Astrocyte (in vitro differentiated cells and primary cell): ENCODE data around the gene ABTB2. TPM values are rescaled to one million over a fixed set of nuclear protein-coding genes. Genes with fewer than 3 reads are reported as not detected.
A peak's percentile ranks its signal among the peaks of the same experiment; 100 is the strongest.

ENCODE experiments used
- DNase-seq: peaks from one replicate; pipeline ENCODE4 v3.0.0-alpha.2; 2010; ENCODE audit warnings: low read depth
- FAIRE-seq: peaks from 2 replicates; lab custom pipeline; 2011; peaks lifted over from hg19 to GRCh38; lab: Jason Lieb, UNC
- H2AFZ ChIP-seq: 2 replicates; pipeline ENCODE4 v1.6.0; 2012; ENCODE audit warnings: low read depth, low read length, inconsistent platforms
- H3K27ac ChIP-seq: 2 replicates; pipeline ENCODE4 v1.5.1; 2011; ENCODE audit warnings: low read depth, low read length, inconsistent platforms
- H3K27me3 ChIP-seq: 2 replicates; pipeline ENCODE4 v1.6.0; 2011; ENCODE audit warnings: low read length, inconsistent platforms; ENCODE audit not compliant: insufficient read depth
- H3K36me3 ChIP-seq: 2 replicates; pipeline ENCODE4 v1.5.1; 2011; ENCODE audit warnings: low read length, inconsistent platforms; ENCODE audit not compliant: insufficient read depth
- H3K4me1 ChIP-seq: 2 replicates; pipeline ENCODE4 v1.5.1; 2011; ENCODE audit warnings: low read length, inconsistent platforms; ENCODE audit not compliant: insufficient read depth
- H3K4me2 ChIP-seq: 2 replicates; pipeline ENCODE4 v1.6.0; 2012; ENCODE audit warnings: low read length, inconsistent platforms
- H3K4me3 ChIP-seq: 2 replicates; pipeline ENCODE4 v1.5.1; 2011; ENCODE audit warnings: low read depth, mild to moderate bottlenecking, low read length, inconsistent platforms; ENCODE audit not compliant: insufficient read depth
- H3K79me2 ChIP-seq: 2 replicates; pipeline ENCODE4 v1.6.0; 2012; ENCODE audit warnings: mild to moderate bottlenecking, low read length, inconsistent platforms; ENCODE audit not compliant: insufficient read depth
- H3K9ac ChIP-seq: 2 replicates; pipeline ENCODE4 v1.6.0; 2012; ENCODE audit warnings: mild to moderate bottlenecking, low read length, inconsistent platforms
- H3K9me3 ChIP-seq: 2 replicates; pipeline ENCODE4 v1.5.1; 2012; ENCODE audit warnings: low read depth, mild to moderate bottlenecking, low read length, inconsistent platforms; ENCODE audit not compliant: insufficient read depth
- H4K20me1 ChIP-seq: 2 replicates; pipeline ENCODE4 v1.6.0; 2012; ENCODE audit warnings: low read length, inconsistent platforms; ENCODE audit not compliant: insufficient read depth
- H3K27ac Mint-ChIP-seq: one replicate; pipeline ENCODE4 v1.8.0; 2021; ENCODE audit warnings: mild to moderate bottlenecking, mixed read lengths; ENCODE audit not compliant: unreplicated experiment
- H3K27me3 Mint-ChIP-seq: one replicate; pipeline ENCODE4 v1.8.0; 2021; ENCODE audit warnings: low read depth, mixed read lengths; ENCODE audit not compliant: unreplicated experiment
- H3K36me3 Mint-ChIP-seq: one replicate; pipeline ENCODE4 v1.8.0; 2021; ENCODE audit warnings: low read depth, mixed read lengths; ENCODE audit not compliant: unreplicated experiment
- H3K4me1 Mint-ChIP-seq: one replicate; pipeline ENCODE4 v1.8.0; 2021; ENCODE audit warnings: low read depth, mixed read lengths; ENCODE audit not compliant: unreplicated experiment
- H3K4me3 Mint-ChIP-seq: one replicate; pipeline ENCODE4 v1.8.0; 2021; ENCODE audit warnings: mild to moderate bottlenecking, moderate library complexity, mixed read lengths; ENCODE audit not compliant: unreplicated experiment
- H3K9me3 Mint-ChIP-seq: one replicate; pipeline ENCODE4 v1.8.0; 2021; ENCODE audit warnings: mild to moderate bottlenecking, mixed read lengths; ENCODE audit not compliant: unreplicated experiment
- EZH2 ChIP-seq: IDR thresholded peaks from 2 replicates; pipeline ENCODE4 v1.6.1; 2012; ENCODE audit warnings: mild to moderate bottlenecking, low read length, inconsistent platforms; ENCODE audit not compliant: insufficient read depth
- total RNA-seq: library from RNA; stranded (reverse); gene quantifications from 2 replicates; pipeline ENCODE4 v1.2.1, GENCODE V29; 2021
- TF ChIP-seq, protein P1 (sequence below): IDR thresholded peaks from 2 replicates; pipeline ENCODE4 v1.5.1; 2011; ENCODE audit warnings: low read depth, mild to moderate bottlenecking, inconsistent platforms, low read length, moderate library complexity; ENCODE audit not compliant: insufficient read depth

ABTB2 gene
- total RNA-seq, 1 donor from 2014 or later = 14.1 TPM

DNA sequence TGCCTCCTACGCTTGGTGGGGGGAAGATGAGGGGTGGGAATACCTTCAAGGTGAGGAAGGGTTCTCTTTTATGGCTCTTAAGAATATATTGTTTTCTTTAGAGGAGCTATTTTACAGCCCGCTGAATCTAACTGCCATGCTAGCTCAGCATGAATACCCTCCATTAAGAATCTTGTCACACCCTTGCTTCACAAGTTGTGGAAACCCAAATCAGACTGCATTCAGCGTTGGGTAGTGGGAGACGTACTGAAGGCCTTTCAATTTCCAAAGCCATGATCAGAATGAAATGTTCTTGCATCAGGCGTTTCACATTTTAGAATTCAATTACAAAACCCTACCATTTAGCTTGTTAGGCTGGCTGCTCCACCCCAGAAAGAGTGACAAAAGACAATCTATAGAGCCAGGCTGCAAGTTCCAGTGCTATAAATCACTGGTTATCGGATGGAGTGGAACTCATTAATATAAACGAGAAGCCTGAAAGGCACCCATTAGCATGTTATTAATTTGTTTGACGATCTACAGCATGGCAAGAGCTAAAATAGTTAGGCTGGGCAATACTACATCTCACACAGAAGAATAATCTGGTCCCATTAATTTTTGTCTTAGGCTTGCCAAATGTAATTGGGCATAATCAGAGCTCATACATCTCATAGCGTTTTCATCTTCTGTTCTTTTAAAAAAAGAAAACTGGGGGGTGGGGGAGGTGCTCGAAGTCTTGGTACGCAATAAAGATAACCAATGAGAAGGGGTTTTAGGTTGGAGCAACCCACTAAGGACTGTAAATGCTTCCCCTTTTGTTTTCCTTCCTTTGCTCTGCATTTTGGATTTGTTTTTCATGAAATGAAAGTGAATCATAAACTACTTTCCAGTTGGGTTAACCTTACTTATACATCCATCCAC lies 57.5 kb downstream of the ABTB2 start:
- H3K27ac ChIP-seq = peak overlapping the region; percentile 23
- H3K4me3 ChIP-seq = no peak overlapping the region
- Mint-ChIP-seq H3K36me3 (no peaks in the 10 kb centered on the region), H3K4me1 (peaks cover 50% of the 10 kb centered on the region), H3K27ac (peak overlapping the region; percentile 84), H3K4me3 (no peak overlapping the region), H3K27me3 (no peaks in the 10 kb centered on the region), H3K9me3 (no peaks in the 10 kb centered on the region)
- peaks cover 45% of the 10 kb centered on the region for H3K4me1 ChIP-seq
- H2AFZ ChIP-seq = no peak overlapping the region
- no peak for DNase-seq
- H3K27me3 ChIP-seq = no peaks in the 10 kb centered on the region
- H3K9me3 ChIP-seq = no peaks in the 10 kb centered on the region
- FAIRE-seq = no peak
- H3K9ac ChIP-seq = no peak overlapping the region
- no peak for TF ChIP-seq EZH2
- TF ChIP-seq, protein P1, sequence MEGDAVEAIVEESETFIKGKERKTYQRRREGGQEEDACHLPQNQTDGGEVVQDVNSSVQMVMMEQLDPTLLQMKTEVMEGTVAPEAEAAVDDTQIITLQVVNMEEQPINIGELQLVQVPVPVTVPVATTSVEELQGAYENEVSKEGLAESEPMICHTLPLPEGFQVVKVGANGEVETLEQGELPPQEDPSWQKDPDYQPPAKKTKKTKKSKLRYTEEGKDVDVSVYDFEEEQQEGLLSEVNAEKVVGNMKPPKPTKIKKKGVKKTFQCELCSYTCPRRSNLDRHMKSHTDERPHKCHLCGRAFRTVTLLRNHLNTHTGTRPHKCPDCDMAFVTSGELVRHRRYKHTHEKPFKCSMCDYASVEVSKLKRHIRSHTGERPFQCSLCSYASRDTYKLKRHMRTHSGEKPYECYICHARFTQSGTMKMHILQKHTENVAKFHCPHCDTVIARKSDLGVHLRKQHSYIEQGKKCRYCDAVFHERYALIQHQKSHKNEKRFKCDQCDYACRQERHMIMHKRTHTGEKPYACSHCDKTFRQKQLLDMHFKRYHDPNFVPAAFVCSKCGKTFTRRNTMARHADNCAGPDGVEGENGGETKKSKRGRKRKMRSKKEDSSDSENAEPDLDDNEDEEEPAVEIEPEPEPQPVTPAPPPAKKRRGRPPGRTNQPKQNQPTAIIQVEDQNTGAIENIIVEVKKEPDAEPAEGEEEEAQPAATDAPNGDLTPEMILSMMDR = no peak
- peaks cover 9% of the 10 kb centered on the region for H3K79me2 ChIP-seq
- H3K4me2 ChIP-seq = peak overlapping the region; percentile 54
- H4K20me1 ChIP-seq = peaks cover 25% of the 10 kb centered on the region
- H3K36me3 ChIP-seq = no peaks in the 10 kb centered on the region

DNA sequence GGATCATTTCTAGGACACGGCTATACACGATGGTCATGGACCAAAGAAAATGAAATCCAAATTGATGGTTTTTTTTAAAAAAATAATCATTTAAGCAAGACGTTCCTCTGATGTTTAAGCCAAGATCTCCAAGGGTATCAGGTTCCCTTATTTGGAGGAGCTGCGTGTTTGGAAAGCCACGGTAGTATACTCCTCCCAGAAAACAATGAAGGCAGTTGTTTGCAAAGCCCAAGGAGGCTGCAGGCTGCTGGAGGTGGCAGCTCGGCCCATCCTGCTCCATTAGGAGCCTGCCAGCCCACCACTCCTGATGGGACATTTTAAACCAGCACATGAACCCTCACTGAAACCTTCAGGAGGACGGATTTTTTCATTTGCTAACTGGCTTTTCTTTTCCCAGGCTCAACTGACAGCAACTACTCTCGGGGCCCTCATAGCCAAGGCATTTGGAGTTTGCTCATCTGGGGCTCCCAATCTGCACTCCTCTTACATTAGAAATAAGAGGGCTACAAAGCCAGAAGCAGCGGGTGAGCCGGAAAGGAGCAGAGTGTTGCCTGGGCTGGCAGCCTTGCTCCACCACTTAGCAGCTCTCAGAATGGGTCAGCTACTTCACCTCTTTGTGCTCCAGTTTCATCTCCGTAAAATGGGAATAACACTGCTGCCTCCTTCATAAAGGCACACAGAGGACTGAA lies 58.4 kb downstream of the ABTB2 start:
- no peak for DNase-seq
- FAIRE-seq = no peak
- H3K79me2 ChIP-seq = peaks cover 12% of the 10 kb centered on the region
- peaks cover 18% of the 10 kb centered on the region for H4K20me1 ChIP-seq
- no peak overlapping the region for H3K27ac ChIP-seq
- no peaks in the 10 kb centered on the region for H3K9me3 Mint-ChIP-seq
- H3K36me3 ChIP-seq = no peaks in the 10 kb centered on the region
- peak overlapping the region; percentile 54 for H3K4me2 ChIP-seq
- no peak overlapping the region for H3K4me3 Mint-ChIP-seq
- TF ChIP-seq EZH2 = no peak
- TF ChIP-seq, protein P1 = no peak
- H3K27me3 ChIP-seq = no peaks in the 10 kb centered on the region
- H3K9ac ChIP-seq = no peak overlapping the region
- H3K4me1 ChIP-seq = peaks cover 40% of the 10 kb centered on the region
- peaks cover 47% of the 10 kb centered on the region for H3K4me1 Mint-ChIP-seq
- H3K27me3 Mint-ChIP-seq = no peaks in the 10 kb centered on the region
- H3K9me3 ChIP-seq = no peaks in the 10 kb centered on the region
- no peak overlapping the region for H3K4me3 ChIP-seq
- no peak overlapping the region for H2AFZ ChIP-seq
- no peak overlapping the region for H3K27ac Mint-ChIP-seq
- H3K36me3 Mint-ChIP-seq = no peaks in the 10 kb centered on the region
